ENCODE measurements around the gene SBK1.
"Not testable (repeated sequence)": the region's sequence is repeated elsewhere in the genome, so short reads cannot be mapped to it uniquely, and the experiment has no call there.

DNA sequence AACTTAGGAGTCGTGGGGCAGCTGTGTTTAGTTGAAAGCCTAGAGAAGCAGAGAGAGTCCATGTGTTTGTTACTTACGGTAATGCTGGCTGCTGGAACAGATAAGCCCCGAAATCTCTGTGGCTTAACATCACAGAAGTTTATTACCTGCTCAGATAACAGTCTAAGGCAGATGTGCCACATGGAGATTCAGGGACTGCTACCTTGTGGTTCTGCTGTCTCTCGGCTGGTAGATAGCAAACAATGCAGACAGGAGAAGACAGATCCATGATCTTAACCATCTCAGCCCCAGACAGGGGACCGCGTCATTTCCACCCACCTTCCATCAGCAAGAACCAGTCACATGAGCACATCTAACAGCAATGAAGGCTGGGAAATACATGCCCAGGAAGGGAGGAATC, 40.3 kb downstream of the SBK1 start:
- TF ChIP-seq, protein P1, sequence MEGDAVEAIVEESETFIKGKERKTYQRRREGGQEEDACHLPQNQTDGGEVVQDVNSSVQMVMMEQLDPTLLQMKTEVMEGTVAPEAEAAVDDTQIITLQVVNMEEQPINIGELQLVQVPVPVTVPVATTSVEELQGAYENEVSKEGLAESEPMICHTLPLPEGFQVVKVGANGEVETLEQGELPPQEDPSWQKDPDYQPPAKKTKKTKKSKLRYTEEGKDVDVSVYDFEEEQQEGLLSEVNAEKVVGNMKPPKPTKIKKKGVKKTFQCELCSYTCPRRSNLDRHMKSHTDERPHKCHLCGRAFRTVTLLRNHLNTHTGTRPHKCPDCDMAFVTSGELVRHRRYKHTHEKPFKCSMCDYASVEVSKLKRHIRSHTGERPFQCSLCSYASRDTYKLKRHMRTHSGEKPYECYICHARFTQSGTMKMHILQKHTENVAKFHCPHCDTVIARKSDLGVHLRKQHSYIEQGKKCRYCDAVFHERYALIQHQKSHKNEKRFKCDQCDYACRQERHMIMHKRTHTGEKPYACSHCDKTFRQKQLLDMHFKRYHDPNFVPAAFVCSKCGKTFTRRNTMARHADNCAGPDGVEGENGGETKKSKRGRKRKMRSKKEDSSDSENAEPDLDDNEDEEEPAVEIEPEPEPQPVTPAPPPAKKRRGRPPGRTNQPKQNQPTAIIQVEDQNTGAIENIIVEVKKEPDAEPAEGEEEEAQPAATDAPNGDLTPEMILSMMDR (conservative IDR thresholded peaks at IDR 0.05) = not testable (repeated sequence)
- TF ChIP-seq ZFX (IDR thresholded peaks at IDR 0.05) = not testable (repeated sequence)
